ENCODE data around the gene EPB41L3.
A peak's percentile ranks its signal among the peaks of the same experiment; 100 is the strongest.
"Not testable (repeated sequence)": the region's sequence is repeated elsewhere in the genome, so short reads cannot be mapped to it uniquely, and the experiment has no call there.

EPB41L3 gene

DNA sequence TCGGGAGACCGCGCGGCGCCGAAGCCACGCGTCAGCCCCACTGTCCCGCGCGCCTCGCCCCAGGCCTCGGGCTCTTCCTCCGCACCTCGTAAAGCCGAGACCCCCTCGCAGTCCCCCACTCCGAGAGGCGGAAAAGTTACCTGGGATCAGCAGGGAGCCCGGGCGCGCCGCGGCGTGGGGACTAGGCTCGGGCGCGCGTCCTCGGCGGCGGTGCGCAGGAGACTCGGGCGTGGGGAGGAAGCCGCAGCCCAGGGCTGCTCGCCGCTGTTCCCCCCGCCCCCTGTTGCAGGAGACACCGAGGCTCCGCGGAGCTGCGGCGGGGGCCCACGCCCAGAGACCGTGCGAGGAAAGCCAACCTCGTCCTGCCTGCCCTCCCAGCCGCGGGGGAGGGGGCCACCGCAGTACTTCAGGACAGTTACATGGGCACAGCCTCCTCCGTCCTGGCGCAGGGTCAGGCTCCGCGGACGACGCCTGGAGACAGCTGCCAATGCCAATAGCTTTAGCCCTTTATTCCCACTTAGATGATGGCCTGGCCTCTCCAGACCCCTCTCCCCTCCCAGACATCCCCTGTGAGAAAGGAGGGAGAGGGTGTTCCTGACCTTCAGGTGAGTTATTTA lies at the start of gene EPB41L3:
Gene EPB41L3 (minus strand): TSS at position 225 of the 617 bp plus-strand sequence. CDS start 54,814 bp downstream, outside the sequence.
- DNase-seq, result peak; percentile 18 to 26

DNA sequence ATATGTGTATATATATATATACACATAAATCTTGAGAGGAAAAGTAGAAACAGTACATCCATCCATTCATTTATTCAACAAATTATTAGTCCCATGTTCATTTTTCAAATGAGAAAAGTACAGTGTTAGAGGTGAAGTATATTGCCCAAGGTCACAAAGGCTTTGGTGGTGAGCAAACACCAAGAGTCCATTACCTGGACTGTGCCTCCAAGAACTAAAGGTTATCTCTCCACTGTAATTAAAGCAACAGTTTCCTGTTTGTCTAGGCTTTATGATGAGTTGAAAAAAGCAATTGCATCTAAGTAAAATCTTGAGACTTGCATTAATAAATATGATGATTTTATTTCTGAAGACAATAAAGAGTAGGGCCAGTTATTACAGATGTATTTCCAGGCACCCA lies 44.7 kb upstream of the EPB41L3 start:
- DNase-seq, result no peak

DNA sequence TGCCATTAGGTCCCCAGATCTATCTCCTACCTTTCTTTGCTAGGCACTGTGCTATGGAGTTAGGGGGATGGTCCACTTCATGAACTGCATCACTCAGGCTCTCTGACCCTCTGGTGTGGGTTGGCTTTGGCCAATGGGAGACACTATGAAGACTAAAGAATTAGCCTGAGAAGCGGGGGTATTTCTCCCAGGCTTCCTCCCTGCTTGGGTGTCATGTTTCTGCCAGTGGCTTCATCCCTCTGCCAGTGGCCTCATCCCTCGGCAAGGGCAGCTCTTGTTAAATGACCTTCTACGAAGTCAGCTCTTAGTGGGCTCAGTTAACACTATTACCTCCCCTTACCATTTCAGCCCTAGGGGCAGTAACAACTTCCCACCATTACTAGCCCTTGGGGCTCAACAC lies 41.9 kb upstream of the EPB41L3 start:
- DNase-seq, result no peak

DNA sequence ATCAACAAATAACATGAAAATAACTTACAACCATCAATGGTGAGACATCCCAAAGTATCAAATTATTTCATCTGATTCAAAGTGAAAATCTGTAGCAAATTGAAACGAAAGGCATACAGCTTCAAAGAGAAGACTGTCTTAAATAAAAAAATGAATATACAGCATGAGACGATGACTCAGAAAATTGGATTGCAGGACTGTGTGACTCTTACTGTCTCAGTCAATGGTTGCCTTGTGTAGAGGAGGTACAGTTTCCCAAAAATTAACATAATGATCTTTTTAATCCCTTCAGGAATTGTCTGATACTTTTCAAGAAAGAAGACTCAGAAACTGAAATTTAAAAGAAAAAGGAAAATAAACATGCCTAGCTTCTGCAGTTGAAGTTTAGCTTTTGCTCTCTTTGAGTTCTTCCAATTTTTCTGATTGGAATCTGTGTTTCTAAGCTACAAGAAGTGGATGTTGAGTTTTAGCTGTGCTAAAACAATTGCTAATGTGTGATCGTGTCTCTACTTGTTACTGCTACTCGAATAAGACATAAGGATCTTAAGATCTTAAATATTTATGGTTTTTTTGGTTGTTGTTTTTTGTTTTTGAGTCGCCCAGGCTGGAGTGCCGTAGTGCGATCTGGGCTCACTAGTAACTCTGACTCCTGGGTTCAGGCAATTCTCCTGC lies 41.1 kb upstream of the EPB41L3 start:
- no peak for DNase-seq

DNA sequence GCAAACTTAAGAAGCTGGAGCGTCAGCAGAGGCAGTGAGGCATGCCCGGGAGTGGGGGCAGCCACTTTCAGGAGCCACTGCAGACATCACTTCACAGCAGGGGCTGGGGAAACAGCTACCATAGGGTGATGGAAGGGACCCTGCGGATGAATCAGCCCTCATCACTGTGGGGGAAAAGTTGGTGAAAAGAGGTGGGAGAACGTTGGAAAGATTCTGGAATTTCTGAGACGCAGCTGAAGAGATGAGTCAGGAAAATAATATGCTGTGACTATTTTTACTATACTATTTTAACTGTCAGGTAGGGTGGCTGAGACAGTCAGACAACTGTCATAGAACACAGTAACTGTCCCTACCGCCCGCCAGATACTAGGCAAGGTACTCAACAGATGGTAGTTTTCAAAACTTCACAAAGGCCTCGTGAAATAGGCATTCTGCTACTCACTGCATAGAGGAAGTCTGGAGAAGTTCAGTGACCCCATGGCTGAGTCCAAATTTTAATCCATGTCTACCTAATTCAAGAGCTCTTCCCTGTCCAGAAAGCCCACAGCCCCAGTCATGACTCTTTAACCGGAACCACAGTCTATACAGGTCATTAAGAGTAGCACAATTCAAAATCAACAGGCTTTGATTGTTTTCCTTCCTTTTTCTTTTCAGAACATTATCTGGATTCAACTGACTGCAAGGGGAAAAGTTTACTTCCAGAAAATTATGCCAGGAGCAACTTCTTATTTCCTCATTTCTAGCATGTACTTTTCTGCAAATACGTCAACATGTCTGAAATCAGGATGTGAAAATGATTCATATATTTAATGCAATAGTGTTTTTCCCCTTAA lies 39.3 kb upstream of the EPB41L3 start:
- DNase-seq, result no peak

DNA sequence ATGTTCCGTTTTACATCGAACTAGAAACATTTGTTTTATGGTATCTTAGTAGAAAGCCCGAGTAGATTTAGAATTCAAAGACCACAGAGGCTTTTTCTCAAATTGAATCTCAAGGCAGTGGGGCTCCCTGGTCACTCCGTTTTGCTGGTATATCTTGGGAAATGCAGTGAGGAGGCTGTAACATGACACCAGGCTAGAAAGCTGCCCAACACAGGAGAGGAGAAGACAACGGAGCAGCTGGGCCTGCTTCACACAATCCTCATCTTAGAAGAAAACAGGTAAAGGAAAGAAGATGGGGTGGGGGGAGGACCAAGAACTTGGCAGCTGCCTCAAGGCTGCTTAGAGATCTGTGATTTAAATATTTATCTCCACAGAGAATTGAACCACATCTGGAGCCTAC lies 38.3 kb upstream of the EPB41L3 start:
- no peak for DNase-seq

DNA sequence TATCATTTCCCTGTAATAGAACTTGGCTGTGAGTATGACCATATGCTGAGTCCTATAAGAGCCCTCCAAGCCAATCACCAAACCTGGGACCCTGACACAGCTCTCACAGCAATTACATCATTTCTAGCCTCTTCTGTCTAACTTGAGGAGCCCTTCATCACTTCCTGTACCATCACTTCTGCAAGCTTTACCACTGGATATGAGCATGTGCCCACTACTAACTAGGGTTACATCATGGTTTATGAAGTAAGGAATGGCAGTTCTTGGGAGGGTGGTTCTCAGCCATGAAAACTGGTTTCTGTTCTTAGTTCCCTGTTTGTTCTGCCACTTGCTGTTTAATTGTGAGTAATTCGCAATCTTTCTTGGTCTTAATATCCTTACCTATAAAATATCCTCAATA lies 31.0 kb upstream of the EPB41L3 start:
- no peak for DNase-seq

DNA sequence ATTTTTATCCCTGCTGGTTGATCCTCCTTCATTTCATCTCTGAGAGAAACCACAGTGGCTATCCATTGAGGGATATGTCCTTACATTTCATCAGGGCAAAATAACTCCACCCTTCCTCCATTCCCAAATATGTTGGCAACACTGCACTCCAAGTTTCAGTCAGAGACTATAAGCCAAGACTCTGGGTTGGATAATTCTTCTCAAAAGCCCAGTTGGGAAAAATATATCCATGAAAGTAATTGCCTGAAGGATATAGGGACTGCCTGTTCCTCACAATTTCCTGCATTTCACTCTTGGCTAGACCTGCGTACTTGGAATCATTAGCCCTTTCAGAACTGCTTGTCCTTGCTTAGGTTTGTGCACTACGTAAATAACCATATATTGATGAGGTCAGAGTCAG lies 27.9 kb upstream of the EPB41L3 start:
- no peak for DNase-seq

DNA sequence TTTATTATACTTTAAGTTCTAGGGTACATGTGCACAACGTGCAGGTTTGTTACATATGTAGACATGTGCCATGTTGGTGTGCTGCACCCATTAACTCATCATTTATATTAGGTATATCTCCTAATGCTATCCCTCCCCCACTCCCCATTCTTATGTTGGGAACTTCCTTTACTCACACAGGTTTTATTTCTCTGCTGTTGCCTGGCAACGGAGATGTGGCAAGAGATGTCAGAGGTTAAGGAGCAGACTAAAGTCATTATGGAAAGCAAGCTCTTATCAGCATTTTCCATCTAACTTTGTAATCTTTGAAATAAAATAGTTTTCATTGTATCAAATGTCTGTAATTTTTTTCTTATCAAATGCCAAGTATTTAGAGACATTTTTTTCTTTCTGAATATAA lies 26.8 kb upstream of the EPB41L3 start:
- DNase-seq, result not testable (repeated sequence)

DNA sequence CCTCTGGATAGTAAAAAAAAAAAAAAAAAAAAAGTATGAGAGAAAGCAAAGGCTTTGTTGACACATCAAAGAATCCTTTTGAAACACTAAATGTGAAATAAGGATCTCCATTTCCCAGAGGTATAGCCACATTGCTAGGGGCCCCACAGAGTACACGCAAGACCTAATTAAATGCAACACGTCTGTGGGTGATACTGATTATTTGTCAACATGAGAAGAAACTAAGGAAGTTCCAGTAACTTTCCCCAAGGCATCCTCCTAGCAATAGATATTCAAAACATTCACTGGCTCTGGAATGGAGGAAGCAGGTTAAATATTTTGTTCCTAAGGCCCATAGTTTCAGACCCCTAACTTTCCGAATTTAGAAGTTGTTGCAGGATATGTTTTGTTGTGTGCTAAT lies 24.6 kb upstream of the EPB41L3 start:
- no peak for DNase-seq

DNA sequence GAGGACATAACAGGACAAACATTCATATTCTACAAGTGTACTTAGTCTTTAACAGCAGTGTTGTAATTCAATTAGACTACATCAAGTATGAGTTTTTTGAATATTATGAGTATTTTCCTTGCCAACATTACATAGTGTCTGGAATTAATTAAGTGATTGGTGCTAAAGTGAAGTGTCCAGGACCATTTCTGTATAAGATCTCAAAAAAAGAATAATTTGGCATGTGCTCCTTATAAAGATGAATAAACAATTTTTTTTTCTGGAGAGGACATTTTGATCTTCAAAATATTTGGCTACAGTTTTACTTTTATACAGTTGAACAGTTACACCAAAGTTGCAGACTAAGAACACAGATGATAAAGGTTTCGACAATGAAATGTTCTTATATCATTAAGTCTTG lies 15.1 kb upstream of the EPB41L3 start:
- no peak for DNase-seq

DNA sequence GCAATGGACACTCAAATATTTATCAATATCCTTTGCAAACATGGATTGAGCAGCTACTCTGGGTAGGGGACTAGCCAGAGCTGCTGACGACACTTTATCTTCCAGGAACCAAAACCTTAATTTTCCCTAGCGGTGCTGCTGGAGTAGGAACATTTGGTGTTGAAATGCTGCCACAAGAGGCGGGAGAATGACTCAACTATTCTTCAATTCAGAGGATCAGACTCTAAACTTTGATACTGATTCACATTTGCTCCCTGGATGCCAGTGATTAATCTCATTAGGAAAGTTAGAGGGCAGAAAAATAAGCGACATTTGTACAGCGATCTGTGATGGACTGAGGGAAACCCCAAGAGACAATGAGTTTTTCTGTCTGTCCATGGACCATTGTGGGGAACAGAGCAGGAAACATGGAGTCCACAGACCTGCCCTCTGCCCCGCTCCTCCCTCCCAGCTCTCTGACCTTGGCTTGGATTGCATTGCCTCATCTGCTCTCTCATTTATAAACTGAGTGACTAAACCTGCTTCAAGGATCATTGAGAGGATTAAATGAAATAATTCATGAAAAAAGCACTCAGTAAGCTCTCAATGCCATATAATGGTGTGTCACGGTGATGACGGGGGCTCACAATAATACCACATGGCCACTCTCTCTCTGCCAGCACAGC lies 12.6 kb upstream of the EPB41L3 start:
- DNase-seq, result no peak

DNA sequence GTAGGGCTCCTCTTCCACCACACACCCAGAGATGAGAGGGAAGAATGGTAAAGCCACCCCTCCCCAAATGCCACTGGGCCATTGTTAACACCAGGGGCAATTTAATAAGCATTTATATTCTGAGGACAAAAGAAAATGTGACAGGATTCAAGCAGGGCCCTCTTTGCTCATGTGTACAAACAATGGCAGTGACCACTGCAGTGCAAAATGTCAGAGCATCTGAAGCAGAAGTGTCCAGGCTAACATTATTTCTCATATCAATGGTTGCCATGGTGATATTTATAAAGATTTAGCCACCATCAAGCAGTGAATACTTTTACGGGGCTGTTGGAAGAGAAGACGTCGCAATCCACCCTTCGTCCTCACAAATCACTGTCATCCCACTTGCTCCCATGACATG lies 10.8 kb upstream of the EPB41L3 start:
- no peak for DNase-seq

DNA sequence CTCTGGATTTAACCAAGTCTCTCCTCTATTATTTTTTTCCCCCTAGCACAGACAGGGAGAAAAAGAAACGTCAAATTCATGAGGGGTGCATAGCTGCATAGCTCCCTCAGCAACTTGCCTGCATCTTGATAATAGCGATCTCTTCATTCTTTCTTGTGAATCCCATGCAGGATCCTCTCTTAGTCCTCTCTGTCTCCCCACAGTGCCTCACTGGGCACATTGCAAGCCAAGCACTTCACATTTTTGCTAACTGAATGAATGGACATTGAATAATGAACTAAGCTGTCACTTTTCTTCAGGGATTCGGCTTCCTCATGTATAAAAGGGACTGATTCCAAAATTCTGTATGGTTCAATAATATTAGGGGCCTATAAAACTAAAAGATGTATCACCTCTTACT lies 2.9 kb upstream of the EPB41L3 start:
- DNase-seq, result peak in 1 of 2 experiments; percentile 19

DNA sequence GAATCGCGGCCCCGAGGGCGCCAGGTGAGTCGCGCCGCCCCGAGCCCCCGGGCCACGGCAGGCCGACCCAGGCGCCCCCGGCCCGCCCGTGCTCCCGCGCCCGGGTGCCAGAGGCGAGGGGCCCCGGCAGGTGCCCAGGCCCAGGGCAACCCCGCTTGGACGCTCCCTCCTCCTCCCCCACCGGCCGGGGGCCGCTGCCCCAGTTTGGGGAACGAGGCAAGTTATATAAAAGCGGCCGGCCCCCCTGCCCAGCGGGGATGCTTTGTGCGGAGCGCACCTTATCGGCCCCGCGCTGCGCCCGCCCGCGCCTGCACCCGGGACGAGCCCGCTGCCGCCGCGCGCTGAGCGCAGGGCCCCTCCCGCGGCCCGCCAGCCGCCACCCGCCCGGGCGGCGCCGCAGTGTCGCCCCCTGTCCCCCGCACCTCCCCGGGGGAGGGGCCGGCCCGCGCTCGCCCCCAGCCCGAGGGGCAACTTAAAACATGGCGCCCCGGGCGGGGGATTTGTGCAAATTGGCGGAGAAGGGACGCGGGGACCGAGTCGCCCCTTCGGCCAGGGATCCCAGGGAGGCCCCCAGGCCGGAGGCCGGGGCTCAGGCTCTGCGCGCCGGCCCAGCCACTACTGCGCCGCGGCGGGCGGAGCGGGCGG lies 639 bp downstream of the EPB41L3 start:
- peak; percentile 17 to 20 for DNase-seq

DNA sequence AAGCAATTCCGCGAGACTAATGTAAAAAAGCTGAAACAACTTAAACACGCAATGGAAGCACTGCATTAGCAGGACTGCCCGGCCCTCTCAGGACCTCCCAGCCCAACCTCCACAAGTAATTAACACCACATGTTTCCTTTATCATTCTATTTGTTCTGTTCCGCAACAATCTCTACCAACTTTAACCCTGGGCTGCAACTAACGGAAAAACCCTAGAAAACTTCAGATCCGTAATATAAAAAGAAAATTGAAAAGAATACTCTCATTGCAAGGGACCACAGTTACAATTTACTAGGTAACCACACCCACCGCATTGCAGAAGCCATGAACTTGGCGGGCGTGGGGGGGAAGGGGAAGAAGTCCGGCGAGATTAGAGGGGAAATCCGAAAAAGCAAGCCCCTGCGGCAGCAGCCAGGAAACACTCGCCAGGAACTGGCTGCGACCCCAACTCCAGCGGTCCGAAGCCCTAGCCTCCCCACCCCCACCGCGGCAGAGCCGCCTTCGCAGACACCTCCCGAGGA lies 1.2 kb downstream of the EPB41L3 start:
- no peak for DNase-seq

DNA sequence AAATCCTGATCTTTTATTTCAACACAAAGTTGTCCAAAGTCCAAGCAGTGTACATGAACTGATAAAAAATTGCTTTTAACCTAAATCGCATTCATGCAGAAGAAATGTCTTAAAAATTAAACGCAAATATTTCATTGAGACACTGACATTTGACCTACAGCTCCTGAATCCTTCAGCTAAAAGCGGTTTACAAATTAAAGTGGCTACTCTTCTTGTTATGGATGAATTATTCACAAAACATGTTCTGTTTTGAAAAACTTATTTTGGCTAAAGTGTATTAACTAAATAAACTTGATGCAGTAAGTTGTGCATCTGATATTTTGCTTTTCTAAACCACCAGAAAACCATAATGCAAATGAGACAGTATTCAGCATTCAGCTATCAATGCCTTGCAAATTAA lies 2.2 kb downstream of the EPB41L3 start:
- DNase-seq, result no peak

DNA sequence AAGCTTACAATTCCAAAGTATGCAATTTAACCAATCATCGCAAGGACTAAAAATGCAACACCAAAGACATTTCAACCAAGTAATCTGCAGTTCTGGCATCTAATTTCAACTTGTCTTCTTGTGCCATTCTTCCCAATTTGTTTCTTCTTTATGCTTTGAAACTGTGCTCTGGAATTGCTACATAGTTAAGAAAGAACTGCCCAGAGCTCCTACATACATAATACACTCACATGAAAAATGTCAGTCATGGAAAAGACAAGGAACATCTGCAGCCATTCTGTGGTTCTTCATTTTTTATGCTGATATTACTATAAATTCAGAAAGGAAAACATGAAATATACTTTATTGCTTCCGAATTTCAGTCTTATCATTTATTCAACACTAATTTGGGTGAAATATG lies 4.4 kb downstream of the EPB41L3 start:
- no peak for DNase-seq

DNA sequence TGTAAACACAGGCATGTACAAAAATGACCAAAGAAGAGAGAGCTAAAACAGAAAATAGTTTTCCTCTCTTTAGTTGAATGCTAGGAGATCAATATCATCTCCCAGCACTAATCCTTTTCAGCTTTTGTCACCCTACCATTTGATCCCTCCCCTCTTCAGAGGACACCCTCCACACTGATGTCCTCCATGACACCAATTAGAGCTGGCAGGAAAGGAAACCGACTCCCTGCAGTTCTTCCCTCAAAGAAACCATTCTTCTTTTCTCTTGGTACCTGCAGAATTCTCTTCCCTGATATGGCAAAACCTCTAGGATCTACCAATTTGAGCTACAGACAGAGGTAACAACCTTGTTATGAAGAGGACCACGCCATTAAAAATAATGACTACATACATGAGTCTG lies 5.3 kb downstream of the EPB41L3 start:
- DNase-seq, result no peak

DNA sequence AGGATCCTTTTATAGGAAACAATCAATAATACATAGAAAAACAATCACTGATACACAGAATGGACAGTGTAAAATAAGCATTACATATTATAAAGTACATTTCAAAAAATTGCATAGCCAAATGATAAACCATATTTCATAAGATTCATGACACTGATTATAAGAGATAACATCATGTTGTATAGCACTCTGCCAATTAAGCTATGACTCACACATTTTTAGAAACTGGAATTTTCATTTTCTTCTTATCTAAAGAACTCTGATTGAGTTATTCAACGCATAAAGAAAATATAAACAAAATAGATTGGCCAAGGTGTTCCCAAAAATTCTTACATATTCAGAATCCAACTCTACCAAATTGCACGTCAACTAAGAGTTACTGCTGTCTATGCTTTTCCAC lies 5.9 kb downstream of the EPB41L3 start:
- no peak for DNase-seq

DNA sequence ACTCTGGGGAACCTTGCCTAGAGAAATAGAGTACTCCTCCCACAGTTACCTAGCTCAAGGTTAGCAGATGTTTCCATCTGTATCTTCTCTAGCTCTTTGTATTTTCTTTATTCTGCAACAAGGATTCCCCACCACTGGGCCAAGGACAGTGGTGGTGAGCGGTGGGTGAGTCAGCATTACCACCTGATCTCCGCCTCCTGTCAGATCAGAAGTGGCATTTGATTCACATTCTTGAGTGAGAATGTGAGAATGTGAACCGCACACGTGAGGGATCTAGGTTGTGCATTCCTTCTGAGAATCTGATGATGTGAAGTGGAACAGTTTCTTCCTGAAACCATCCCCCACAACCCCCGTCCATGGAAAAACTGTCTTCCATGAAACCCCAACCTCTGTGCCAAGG lies 9.0 kb downstream of the EPB41L3 start:
- peak; percentile 19 to 21 for DNase-seq

DNA sequence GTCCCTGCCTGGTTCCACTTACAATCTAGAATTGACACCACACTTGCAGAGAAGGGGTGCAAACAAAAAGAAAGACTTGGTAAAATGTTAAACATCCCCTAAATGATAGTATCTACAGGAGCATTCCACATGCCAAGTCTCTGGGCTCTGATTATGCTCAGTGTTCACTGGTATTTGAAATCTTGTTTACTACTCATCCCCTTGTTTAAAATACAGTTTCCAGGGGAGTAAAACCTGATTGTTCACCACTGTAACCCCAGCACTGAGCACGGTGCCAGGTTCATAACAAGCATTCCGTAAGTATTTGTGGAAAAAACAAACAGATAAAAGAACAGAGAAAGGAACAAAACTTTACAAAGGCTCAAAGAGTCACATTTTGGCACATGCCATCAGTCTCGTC lies 11.7 kb downstream of the EPB41L3 start:
- DNase-seq, result no peak
